Adrenal gland (tissue), 5 donors: ENCODE data around the gene C9orf78.

Experiments
- POLR2A ChIP-seq, 2 donors: fragments of 450-650 bp; IDR thresholded peaks; one replicate each; pipeline ENCODE4 v1.6.1; 2017; ENCODE audit warnings: antibody characterized with exemption in 2 of 2, mild to moderate bottlenecking in 2 of 2, moderate library complexity in 1 of 2
- TF ChIP-seq, protein P1 (sequence below), 6 experiments: fragments of 450-650 bp in 4 of 6; fragments of 200-600 bp in 2 of 6; sonication (generic) in 1 of 6; IDR thresholded peaks; 1 replicate in 5 of 6; 2 replicates in 1 of 6; pipeline versions ENCODE4 v1.5.1 to v1.8.0; 2016 to 2021; ENCODE audit warnings: antibody characterized with exemption in 6 of 6, mild to moderate bottlenecking in 2 of 6, moderate library complexity in 1 of 6
- donor health status: DM: no; HTN: no; CAD: no.

DNA sequence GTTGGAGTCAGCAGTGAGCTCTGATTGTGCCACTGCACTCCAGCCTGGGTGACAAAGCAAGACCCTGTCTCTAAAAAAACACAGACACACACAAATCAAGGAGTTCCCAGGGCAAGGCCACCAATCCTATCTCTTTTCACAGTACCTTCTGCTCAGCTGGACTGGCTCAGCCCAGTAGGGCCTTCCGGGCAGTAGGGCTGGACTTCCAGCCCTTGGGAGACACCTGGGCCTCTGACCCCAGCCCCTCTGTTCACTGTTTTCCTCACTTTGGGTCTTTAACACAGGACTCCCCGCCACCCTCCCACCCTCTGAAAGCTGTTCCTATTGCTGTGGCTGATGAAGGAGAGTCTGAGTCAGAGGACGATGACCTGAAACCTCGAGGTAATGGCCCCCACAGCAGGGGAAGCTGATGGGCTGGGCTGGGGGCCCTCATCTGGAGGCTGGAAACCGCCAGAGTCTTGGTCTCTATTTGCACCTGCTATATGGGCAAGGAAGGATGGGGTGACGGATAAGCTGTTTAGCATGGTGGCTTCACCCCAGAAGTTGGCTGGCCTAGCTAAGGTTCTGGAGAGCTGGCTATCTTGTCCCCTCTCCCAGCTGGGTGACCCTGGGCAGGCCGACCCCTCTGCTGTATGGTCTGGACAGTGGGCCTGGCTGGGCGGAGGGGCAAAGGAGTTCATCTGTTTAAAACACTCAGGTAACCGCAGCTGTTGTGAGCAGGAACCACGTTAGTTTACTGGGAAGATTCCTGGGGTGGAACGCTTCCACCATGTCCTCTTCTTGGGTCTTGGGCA lies 25.8 kb upstream of the C9orf78 start:
- TF ChIP-seq POLR2A (IDR thresholded peaks at IDR 0.05), result no peak
- TF ChIP-seq, protein P1, sequence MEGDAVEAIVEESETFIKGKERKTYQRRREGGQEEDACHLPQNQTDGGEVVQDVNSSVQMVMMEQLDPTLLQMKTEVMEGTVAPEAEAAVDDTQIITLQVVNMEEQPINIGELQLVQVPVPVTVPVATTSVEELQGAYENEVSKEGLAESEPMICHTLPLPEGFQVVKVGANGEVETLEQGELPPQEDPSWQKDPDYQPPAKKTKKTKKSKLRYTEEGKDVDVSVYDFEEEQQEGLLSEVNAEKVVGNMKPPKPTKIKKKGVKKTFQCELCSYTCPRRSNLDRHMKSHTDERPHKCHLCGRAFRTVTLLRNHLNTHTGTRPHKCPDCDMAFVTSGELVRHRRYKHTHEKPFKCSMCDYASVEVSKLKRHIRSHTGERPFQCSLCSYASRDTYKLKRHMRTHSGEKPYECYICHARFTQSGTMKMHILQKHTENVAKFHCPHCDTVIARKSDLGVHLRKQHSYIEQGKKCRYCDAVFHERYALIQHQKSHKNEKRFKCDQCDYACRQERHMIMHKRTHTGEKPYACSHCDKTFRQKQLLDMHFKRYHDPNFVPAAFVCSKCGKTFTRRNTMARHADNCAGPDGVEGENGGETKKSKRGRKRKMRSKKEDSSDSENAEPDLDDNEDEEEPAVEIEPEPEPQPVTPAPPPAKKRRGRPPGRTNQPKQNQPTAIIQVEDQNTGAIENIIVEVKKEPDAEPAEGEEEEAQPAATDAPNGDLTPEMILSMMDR (IDR thresholded peaks at IDR 0.05), result no peak
